C4-2B (cell line): ENCODE data around the gene DNAJC1.

Experiments
- CTCF ChIP-seq: fragments of 450-650 bp; conservative IDR thresholded peaks from 2 replicates; pipeline ENCODE4 v1.5.1; 2017; ENCODE audit warnings: mild to moderate bottlenecking
- ZFX ChIP-seq: fragments of 450-650 bp; IDR thresholded peaks from 2 replicates; pipeline ENCODE4 v1.6.1; 2017

DNA sequence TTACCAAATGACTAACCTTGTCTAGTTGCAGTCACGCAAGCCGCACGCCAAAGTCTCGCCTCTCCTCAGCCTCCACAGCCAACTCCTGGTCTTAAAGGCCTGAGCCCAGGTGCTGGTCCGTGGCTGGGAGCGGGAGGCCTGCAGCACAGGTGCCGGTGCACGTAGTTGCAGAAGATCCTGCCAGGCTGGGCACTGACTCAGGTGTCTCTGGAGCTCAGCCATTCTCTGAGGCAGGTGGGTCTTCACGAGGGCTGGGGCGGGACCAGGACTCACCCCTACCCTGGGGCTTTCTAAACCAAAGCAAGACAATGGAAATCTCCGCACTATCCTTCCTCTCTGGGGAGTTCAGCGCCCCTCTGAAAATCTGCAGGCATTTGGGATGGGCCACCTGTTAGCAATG is 253.1 kb downstream of the DNAJC1 start:
- TF ChIP-seq CTCF (no peak), ZFX (no peak)
